ENCODE results near the gene MANEAL.

The MANEAL gene

GRCh38 chr1:37793773-37794371, at the start of gene MANEAL:
Gene MANEAL, plus strand, starts transcription at chr1:37793847. Its CDS starts 336 bp downstream, at chr1:37794183.
- no peak for TF ChIP-seq ZC3H10 (CRISPR knock-in tag; IDR thresholded peaks at IDR 0.05)
- no peak for TF ChIP-seq CSRNP3 (CRISPR knock-in tag; IDR thresholded peaks at IDR 0.05)
- no peak for TF ChIP-seq TSHZ2 (CRISPR knock-in tag; IDR thresholded peaks at IDR 0.05)
- no peak for TF ChIP-seq ZNF565 (CRISPR knock-in tag; conservative IDR thresholded peaks at IDR 0.05; ENCODE audit: low read depth)
- TF ChIP-seq ESRRG (CRISPR knock-in tag; IDR thresholded peaks at IDR 0.05) = no peak
- TF ChIP-seq ARNTL (CRISPR knock-in tag; IDR thresholded peaks at IDR 0.05; ENCODE audit: borderline replicate concordance, low read depth) = no peak
- peak; percentile 83 for ATAC-seq

- TF ChIP-seq ISL1 (CRISPR knock-in tag; IDR thresholded peaks at IDR 0.05) (no peak), CREB5 (CRISPR knock-in tag; IDR thresholded peaks at IDR 0.05; ENCODE audit: low read depth) (no peak), ZNF70 (CRISPR knock-in tag; IDR thresholded peaks at IDR 0.05) (no peak), POU6F1 (CRISPR knock-in tag; IDR thresholded peaks at IDR 0.05; ENCODE audit: borderline replicate concordance, low read depth) (no peak), CSRNP3 (CRISPR knock-in tag; IDR thresholded peaks at IDR 0.05) (no peak), BACH2 (CRISPR knock-in tag; IDR thresholded peaks at IDR 0.05; ENCODE audit: borderline replicate concordance) (no peak)
- no peak for ATAC-seq
Measured at GRCh38 chr1:37746806-37747205, 46.8 kb upstream of the MANEAL start.

GRCh38 chr1:37748565-37748964, 45.1 kb upstream of the MANEAL start:
- no peak for ATAC-seq
- no peak for TF ChIP-seq TCF4 (CRISPR knock-in tag; IDR thresholded peaks at IDR 0.05; ENCODE audit: borderline replicate concordance)
- TF ChIP-seq ZNF8 (CRISPR knock-in tag; IDR thresholded peaks at IDR 0.05) = no peak
- no peak for TF ChIP-seq ZFP3 (CRISPR knock-in tag; IDR thresholded peaks at IDR 0.05)
- TF ChIP-seq ISL1 (CRISPR knock-in tag; IDR thresholded peaks at IDR 0.05) = no peak
- TF ChIP-seq ARNTL (CRISPR knock-in tag; IDR thresholded peaks at IDR 0.05; ENCODE audit: borderline replicate concordance, low read depth) = no peak
- TF ChIP-seq ZFP30 (CRISPR knock-in tag; IDR thresholded peaks at IDR 0.05) = no peak
- TF ChIP-seq SNAI2 (CRISPR knock-in tag; IDR thresholded peaks at IDR 0.05) = no peak
- no peak for TF ChIP-seq OSR1 (CRISPR knock-in tag; IDR thresholded peaks at IDR 0.05)
- no peak for TF ChIP-seq PATZ1 (CRISPR knock-in tag; IDR thresholded peaks at IDR 0.05; ENCODE audit: borderline replicate concordance)
- no peak for TF ChIP-seq ZNF565 (CRISPR knock-in tag; conservative IDR thresholded peaks at IDR 0.05; ENCODE audit: low read depth)
- no peak for TF ChIP-seq ZNF70 (CRISPR knock-in tag; IDR thresholded peaks at IDR 0.05)
- TF ChIP-seq CSRNP3 (CRISPR knock-in tag; IDR thresholded peaks at IDR 0.05) = no peak
- no peak for TF ChIP-seq BACH2 (CRISPR knock-in tag; IDR thresholded peaks at IDR 0.05; ENCODE audit: borderline replicate concordance)
- TF ChIP-seq CSDC2 (CRISPR knock-in tag; IDR thresholded peaks at IDR 0.05) = no peak
- TF ChIP-seq CREB5 (CRISPR knock-in tag; IDR thresholded peaks at IDR 0.05; ENCODE audit: low read depth) = no peak
- TF ChIP-seq ZC3H10 (CRISPR knock-in tag; IDR thresholded peaks at IDR 0.05) = no peak
- no peak for TF ChIP-seq POU6F1 (CRISPR knock-in tag; IDR thresholded peaks at IDR 0.05; ENCODE audit: borderline replicate concordance, low read depth)
- TF ChIP-seq PPARA (CRISPR knock-in tag; IDR thresholded peaks at IDR 0.05; ENCODE audit: borderline replicate concordance) = no peak

Data from SK-N-SH treated with all-trans-retinoic acid at 6 μM for 48 hours (cell line).